ACC112 (cell line): ENCODE results near the gene HIP1R.
A peak's percentile ranks its signal among the peaks of the same experiment; 100 is the strongest.

Experiments
- H2AFZ ChIP-seq: fragments of 200-600 bp; sonication (generic); one replicate; pipeline ENCODE4 v1.6.0; 2017; ENCODE audit warnings: antibody characterized with exemption, low read length; ENCODE audit not compliant: unreplicated experiment
- H3K27ac ChIP-seq: fragments of 200-600 bp; sonication (generic); 2 replicates; pipeline ENCODE4 v1.5.1; 2014; ENCODE audit warnings: low read depth, mild to moderate bottlenecking, antibody characterized with exemption, low read length, moderate library complexity
- H3K27me3 ChIP-seq: fragments of 200-600 bp; sonication (generic); 2 replicates; pipeline ENCODE4 v1.6.1; 2014; ENCODE audit warnings: mild to moderate bottlenecking, antibody characterized with exemption, low read length, moderate library complexity, mixed read lengths; ENCODE audit not compliant: insufficient read depth
- H3K36me3 ChIP-seq: fragments of 200-600 bp; sonication (generic); 2 replicates; pipeline ENCODE4 v1.6.1; 2016; ENCODE audit warnings: mild to moderate bottlenecking, antibody characterized with exemption, low read length, moderate library complexity, mixed read lengths; ENCODE audit not compliant: insufficient read depth
- H3K4me1 ChIP-seq: fragments of 200-600 bp; sonication (generic); one replicate; pipeline ENCODE4 v1.6.1; 2016; ENCODE audit warnings: low read length, mixed read lengths; ENCODE audit not compliant: insufficient read depth, unreplicated experiment, control insufficient read depth
- H3K4me3 ChIP-seq: fragments of 200-600 bp; sonication (generic); 2 replicates; pipeline ENCODE4 v1.5.1; 2014; ENCODE audit warnings: mild to moderate bottlenecking, low read depth, low read length
- H3K79me2 ChIP-seq: fragments of 200-600 bp; sonication (generic); one replicate; pipeline ENCODE4 v1.6.0; 2016; ENCODE audit warnings: low read length; ENCODE audit not compliant: control insufficient read depth, unreplicated experiment, insufficient read depth

The HIP1R gene

DNA sequence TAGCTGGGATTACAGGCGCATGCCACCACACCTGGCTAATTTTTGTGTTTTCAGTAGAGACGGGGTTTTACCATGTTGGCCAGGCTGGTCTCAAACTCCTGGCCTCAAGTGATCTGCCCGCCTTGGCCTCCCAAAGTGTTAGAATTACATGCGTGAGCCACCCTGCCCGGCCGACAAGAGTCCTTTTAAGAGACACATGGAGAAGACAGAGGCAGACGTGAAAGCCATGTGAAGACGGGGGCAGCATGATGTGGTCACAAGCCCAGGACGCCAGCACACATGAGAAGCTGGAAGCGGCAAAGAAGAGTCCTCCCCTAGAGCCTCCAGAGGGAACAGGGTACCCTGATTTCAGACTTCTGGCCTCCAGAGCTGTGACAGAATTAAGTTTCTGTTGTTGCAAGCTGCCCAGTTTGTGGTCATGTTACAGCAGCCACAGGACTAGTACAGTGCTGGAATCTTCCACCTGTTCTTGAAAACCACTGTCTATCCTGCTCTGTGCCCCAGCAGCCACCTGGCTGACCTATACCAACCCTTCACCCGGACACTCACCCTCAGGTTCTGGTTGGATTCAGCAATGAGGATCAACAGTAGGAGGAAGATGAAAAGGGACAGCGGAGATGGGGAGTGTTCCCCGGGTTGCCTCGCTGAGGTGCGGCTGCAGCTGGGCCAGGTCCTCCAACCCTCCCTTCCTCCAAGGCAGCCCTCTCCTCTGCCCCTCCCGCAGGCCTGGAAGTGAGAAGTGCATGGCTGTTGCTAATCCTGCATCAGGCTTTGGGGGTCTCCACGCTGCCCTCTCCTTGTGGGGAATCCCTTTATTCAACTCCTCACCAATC, 43.7 kb downstream of the HIP1R start:
- no peaks in the 10 kb centered on the region for H3K36me3 ChIP-seq
- peaks cover 13% of the 10 kb centered on the region for H3K4me1 ChIP-seq
- H3K79me2 ChIP-seq = peaks cover 80% of the 10 kb centered on the region
- H3K27ac ChIP-seq = no peak overlapping the region
- no peaks in the 10 kb centered on the region for H3K27me3 ChIP-seq
- no peak overlapping the region for H2AFZ ChIP-seq
- H3K4me3 ChIP-seq = no peak overlapping the region

DNA sequence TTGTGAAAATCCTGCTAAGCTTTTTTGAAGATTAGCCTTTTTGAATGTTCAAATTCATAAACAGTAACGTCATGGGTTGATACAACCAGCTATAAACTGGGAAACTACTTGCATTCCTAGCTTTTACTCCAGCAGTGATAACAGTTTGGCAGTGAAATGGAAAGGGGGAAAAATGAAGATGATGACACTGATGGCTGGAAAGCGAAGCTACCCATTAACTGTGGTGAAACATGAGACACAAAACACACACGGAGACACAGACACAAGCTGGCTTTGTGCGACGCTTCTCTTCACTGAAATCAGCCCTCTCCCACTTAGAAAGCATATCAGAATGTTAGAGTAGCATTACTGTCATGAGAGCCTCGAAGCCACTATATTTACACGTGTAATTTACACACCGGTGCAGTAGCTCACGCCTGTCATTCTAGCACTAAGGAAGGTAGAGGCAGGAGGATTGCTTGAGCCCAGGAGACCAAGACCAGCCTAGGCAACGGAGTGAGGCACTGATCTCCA, 45.0 kb downstream of the HIP1R start:
- peaks cover 24% of the 10 kb centered on the region for H3K4me1 ChIP-seq
- H3K4me3 ChIP-seq = no peak overlapping the region
- H3K36me3 ChIP-seq = no peaks in the 10 kb centered on the region
- no peak overlapping the region for H2AFZ ChIP-seq
- H3K27ac ChIP-seq = no peak overlapping the region
- peaks cover 86% of the 10 kb centered on the region for H3K79me2 ChIP-seq
- H3K27me3 ChIP-seq = no peaks in the 10 kb centered on the region

- Histone ChIP-seq H3K27ac (no peak overlapping the region), H3K4me1 (peaks cover 25% of the 10 kb centered on the region), H2AFZ (no peak overlapping the region), H3K27me3 (no peaks in the 10 kb centered on the region), H3K36me3 (no peaks in the 10 kb centered on the region), H3K79me2 (peaks cover 83% of the 10 kb centered on the region), H3K4me3 (no peak overlapping the region)
Observed at GRCh38 chr12:122880668-122881067, 45.4 kb downstream of the HIP1R start.

GRCh38 chr12:122882908-122883558, 47.8 kb downstream of the HIP1R start:
- no peaks in the 10 kb centered on the region for H3K36me3 ChIP-seq
- no peak overlapping the region for H3K27ac ChIP-seq
- H3K27me3 ChIP-seq = no peaks in the 10 kb centered on the region
- peaks cover 41% of the 10 kb centered on the region for H3K4me1 ChIP-seq
- H2AFZ ChIP-seq = no peak overlapping the region
- peaks cover 85% of the 10 kb centered on the region for H3K79me2 ChIP-seq
- no peak overlapping the region for H3K4me3 ChIP-seq

- H3K27me3 ChIP-seq = no peaks in the 10 kb centered on the region
- H3K79me2 ChIP-seq = peaks cover 94% of the 10 kb centered on the region
- H2AFZ ChIP-seq = no peak overlapping the region
- no peak overlapping the region for H3K27ac ChIP-seq
- no peak overlapping the region for H3K4me3 ChIP-seq
- H3K36me3 ChIP-seq = no peaks in the 10 kb centered on the region
- peaks cover 52% of the 10 kb centered on the region for H3K4me1 ChIP-seq
Observed at GRCh38 chr12:122884091-122884826, 49.0 kb downstream of the HIP1R start.

DNA sequence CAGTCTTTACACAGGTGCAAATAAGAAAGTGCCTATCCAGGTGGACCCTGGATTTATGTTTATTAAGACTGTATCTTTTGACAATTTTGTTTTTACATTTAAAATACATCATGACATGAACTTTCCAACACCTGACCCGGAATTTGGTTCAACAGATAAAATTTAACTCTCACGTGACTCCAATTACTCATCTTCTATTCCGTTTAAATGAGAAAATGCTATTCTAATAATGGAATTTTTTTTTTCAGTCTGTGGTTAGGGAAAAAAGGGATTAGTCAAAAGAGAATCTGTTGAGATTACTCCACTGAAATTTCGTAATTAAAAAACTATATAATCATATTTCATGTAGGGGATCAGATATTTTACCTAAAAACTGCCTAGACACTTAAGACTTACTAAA, 49.6 kb downstream of the HIP1R start:
- no peak overlapping the region for H3K27ac ChIP-seq

DNA sequence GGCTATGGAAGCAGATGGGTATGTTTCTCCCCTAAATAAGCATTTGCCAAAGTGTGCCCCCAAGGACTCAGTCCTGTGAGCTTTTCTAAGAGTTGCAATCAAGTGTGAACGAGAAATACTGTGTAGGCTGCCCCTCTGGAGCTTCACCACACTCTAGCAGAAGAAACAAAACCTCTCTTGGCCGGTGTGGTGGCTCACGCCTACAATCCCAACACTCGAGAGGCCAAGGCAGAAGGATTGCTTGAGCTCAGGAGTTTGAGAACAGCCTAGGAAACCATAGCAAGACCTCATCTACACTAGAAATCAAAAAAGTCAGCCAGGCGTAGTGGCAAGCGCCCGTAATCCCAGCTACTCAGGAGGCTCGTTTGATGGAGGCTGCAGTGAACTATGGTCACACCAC, 50.9 kb downstream of the HIP1R start:
- Histone ChIP-seq H2AFZ (no peak overlapping the region), H3K27ac (no peak overlapping the region), H3K36me3 (no peaks in the 10 kb centered on the region), H3K27me3 (no peaks in the 10 kb centered on the region), H3K4me3 (no peak overlapping the region), H3K4me1 (peaks cover 46% of the 10 kb centered on the region), H3K79me2 (peaks cover 93% of the 10 kb centered on the region)

More for the DNA sequence above, 49.6 kb downstream of the HIP1R start:
- no peaks in the 10 kb centered on the region for H3K36me3 ChIP-seq
- H2AFZ ChIP-seq = no peak overlapping the region
- H3K27me3 ChIP-seq = no peaks in the 10 kb centered on the region
- peaks cover 52% of the 10 kb centered on the region for H3K4me1 ChIP-seq
- H3K79me2 ChIP-seq = peaks cover 93% of the 10 kb centered on the region
- H3K4me3 ChIP-seq = no peak overlapping the region

DNA sequence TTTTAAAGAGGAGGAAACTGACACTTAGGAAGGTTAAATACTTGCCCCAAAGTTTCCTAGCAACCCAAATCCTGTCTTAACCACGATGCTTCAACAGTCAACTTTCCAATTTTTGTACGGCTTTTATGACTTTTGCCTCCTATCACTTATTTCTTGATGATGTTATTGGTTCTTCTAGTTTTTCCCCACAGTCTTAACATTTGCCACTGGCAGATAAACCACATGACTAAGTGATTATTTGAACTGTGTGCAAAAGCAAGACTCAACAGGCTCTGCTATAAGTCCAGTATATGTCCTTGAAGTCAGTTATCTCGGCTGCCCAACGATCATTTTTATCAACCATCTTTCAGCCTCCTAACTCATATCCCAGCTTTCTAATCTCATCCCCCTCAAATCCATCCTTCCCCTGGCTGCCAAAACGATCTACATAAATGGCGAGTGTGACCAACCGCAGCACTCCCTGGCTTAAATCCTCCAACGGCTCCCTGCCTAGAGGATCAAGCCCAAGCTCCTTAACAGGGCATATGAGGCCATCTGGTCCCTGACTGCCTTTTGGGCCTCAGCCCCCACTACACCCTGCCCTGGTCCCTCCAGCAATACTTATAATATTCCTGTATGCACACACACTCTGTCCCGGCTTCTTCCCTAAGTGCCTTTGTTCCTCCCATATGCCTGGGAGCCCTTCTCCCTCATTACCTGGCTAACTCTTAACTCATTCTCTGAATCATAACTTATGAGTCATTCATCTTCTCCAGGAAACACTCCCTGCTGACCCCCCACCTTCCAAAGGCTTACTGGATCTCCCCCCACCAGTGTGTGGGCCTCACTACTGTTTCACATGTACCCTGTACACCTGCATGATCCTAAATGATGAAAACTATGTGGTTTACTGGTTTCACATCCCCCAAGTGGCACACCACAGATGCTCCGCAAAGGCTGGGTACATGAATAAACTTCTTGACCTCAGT, 51.9 kb downstream of the HIP1R start:
- Histone ChIP-seq H2AFZ (no peak overlapping the region), H3K79me2 (peaks cover 93% of the 10 kb centered on the region), H3K4me1 (peaks cover 54% of the 10 kb centered on the region), H3K4me3 (no peak overlapping the region), H3K27ac (peak overlapping the region; percentile 55; the same call in 1 of the 2 replicates), H3K36me3 (no peaks in the 10 kb centered on the region), H3K27me3 (no peaks in the 10 kb centered on the region)

DNA sequence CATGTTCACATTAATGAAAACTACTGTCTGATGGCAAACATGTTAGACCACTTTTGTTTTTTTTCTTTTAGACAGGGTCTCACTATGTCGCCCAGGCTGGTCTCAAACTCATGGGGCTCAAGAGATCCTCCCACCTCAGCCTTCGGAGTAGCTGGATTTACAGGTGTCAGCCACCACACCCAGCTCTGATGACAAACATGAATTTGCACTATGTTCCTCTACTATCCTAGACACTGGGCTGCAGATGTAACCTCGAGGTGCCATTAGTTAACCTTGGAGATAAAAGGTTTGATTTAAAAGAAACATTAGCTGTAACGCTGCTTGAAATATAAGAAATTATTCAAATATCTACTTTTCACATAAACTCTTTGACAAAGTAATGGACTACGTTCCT, 52.6 kb downstream of the HIP1R start:
- Histone ChIP-seq H3K79me2 (peaks cover 93% of the 10 kb centered on the region), H3K4me3 (no peak overlapping the region), H3K27ac (peak overlapping the region; percentile 55), H3K27me3 (no peaks in the 10 kb centered on the region), H3K36me3 (no peaks in the 10 kb centered on the region), H3K4me1 (peaks cover 58% of the 10 kb centered on the region), H2AFZ (no peak overlapping the region)
